HepG2 (cell line): ENCODE results near the gene RAC3. TPM values are rescaled to one million over a fixed set of nuclear protein-coding genes. Genes with fewer than 3 reads are reported as not detected.

Experiments
- AGO2 ChIP-seq: fragments of 200-400 bp; formaldehyde crosslinking; optimal IDR thresholded peaks from 2 replicates; pipeline ENCODE3; 2017; ENCODE audit warnings: mild to moderate bottlenecking, low read depth, low read length, moderate library complexity
- DPF2 ChIP-seq: sonication (generic); formaldehyde crosslinking; IDR thresholded peaks from 2 replicates; pipeline ENCODE4 v1.4.0; 2020; ENCODE audit warnings: mild to moderate bottlenecking, low read depth, missing genetic modification reagents, borderline replicate concordance
- FOXJ3 ChIP-seq: sonication (generic); formaldehyde crosslinking; IDR thresholded peaks from 2 replicates; pipeline ENCODE4 v1.4.0; 2020; ENCODE audit warnings: missing genetic modification reagents, mild to moderate bottlenecking, borderline replicate concordance
- HOXA9 ChIP-seq: sonication (generic); formaldehyde crosslinking; IDR thresholded peaks from 2 replicates; pipeline ENCODE4 v1.8.1; 2022; ENCODE audit warnings: missing genetic modification reagents, mild to moderate bottlenecking, moderate library complexity, borderline replicate concordance
- IKZF4 ChIP-seq: sonication (generic); formaldehyde crosslinking; IDR thresholded peaks from 2 replicates; pipeline ENCODE4 v1.5.1; 2020; ENCODE audit warnings: borderline replicate concordance, mild to moderate bottlenecking, low read depth, missing genetic modification reagents; ENCODE audit errors: not compliant biosample characterization
- KLF9 ChIP-seq: IDR thresholded peaks from 2 replicates; pipeline ENCODE4 v1.6.1; 2016; ENCODE audit warnings: low read depth
- PAF1 ChIP-seq: IDR thresholded peaks from 2 replicates; pipeline ENCODE4 v1.6.1; 2016; ENCODE audit warnings: missing genetic modification reagents, missing compliant biosample characterization
- SATB2 ChIP-seq: sonication (generic); formaldehyde crosslinking; IDR thresholded peaks from 2 replicates; pipeline ENCODE4 v1.5.0; 2020; ENCODE audit warnings: missing genetic modification reagents
- SP2 ChIP-seq: sonication (generic); formaldehyde crosslinking; IDR thresholded peaks from 2 replicates; pipeline ENCODE4 v1.5.1; 2020; ENCODE audit warnings: mild to moderate bottlenecking, missing genetic modification reagents
- SYNCRIP ChIP-seq: fragments of 200-400 bp; formaldehyde crosslinking; IDR thresholded peaks from 2 replicates; pipeline ENCODE4 v1.6.1; 2018; ENCODE audit warnings: mild to moderate bottlenecking, low read depth, low read length; ENCODE audit not compliant: insufficient read depth
- TBP ChIP-seq: sonication (generic); formaldehyde crosslinking; IDR thresholded peaks from 2 replicates; pipeline ENCODE4 v1.5.0; 2020; ENCODE audit warnings: missing genetic modification reagents
- TMF1 ChIP-seq: sonication (generic); formaldehyde crosslinking; IDR thresholded peaks from 2 replicates; pipeline ENCODE4 v1.8.1; 2022; ENCODE audit warnings: low read depth, missing genetic modification reagents
- ZNF543 ChIP-seq: sonication (generic); formaldehyde crosslinking; IDR thresholded peaks from 2 replicates; pipeline ENCODE4 v1.4.0; 2020; ENCODE audit warnings: mild to moderate bottlenecking, missing genetic modification reagents
- ZNF552 ChIP-seq: sonication (generic); formaldehyde crosslinking; IDR thresholded peaks from 2 replicates; pipeline ENCODE4 v1.9.0; 2022; ENCODE audit warnings: missing genetic modification reagents, mild to moderate bottlenecking, borderline replicate concordance
- ZNF629 ChIP-seq: sonication (generic); formaldehyde crosslinking; conservative IDR thresholded peaks from 2 replicates; pipeline ENCODE4 v1.5.0; 2020; ENCODE audit warnings: missing genetic modification reagents
- polyA plus RNA-seq, 8 experiments: library from polyadenylated mRNA; depleted of rRNA in 3 of 8; stranded (reverse) in 7 of 8; unstranded in 1 of 8; fragments of >200 nt; fragmentation: Illumina TruSeq in 4 of 8; extraction: Trizol in 4 of 8; gene quantifications; 2 replicates each; pipeline versions ENCODE4 v1.2.1 to v1.2.3, GENCODE V29; 2011 to 2016; ENCODE audit warnings: low read depth in 4 of 8, missing spikeins in 1 of 8, mixed read lengths in 1 of 8; ENCODE audit not compliant: insufficient read depth in 1 of 8
- total RNA-seq, 5 experiments: library from RNA; depleted of rRNA; stranded (reverse); fragments of >200 nt; fragmentation: Illumina TruSeq; extraction: Trizol; gene quantifications; 2 replicates each; pipeline ENCODE4 v1.2.3, GENCODE V29; 2016; ENCODE audit warnings: low read depth in 1 of 5
- TF ChIP-seq, protein P1 (sequence below): sonication (generic); formaldehyde crosslinking; IDR thresholded peaks from 2 replicates; pipeline ENCODE4 v1.5.0; 2020; ENCODE audit warnings: missing genetic modification reagents
- TF ChIP-seq, protein P2 (sequence below): sonication (generic); formaldehyde crosslinking; IDR thresholded peaks from 2 replicates; pipeline ENCODE4 v1.4.0; 2020; ENCODE audit warnings: missing genetic modification reagents
- TF ChIP-seq, protein P3 (sequence below): sonication (generic); formaldehyde crosslinking; IDR thresholded peaks from 2 replicates; pipeline ENCODE4 v1.5.0; 2020; ENCODE audit warnings: mild to moderate bottlenecking, missing genetic modification reagents
- TF ChIP-seq, protein P4 (sequence below): conservative IDR thresholded peaks from 2 replicates; pipeline ENCODE4 v1.6.1; 2018; ENCODE audit warnings: missing genetic modification reagents
- TF ChIP-seq, protein P5 (sequence below): sonication (generic); formaldehyde crosslinking; IDR thresholded peaks from 2 replicates; pipeline ENCODE4; 2020; ENCODE audit warnings: missing genetic modification reagents, mild to moderate bottlenecking, borderline replicate concordance

RAC3 gene
- total and polyA plus RNA-seq, 2 of the 13 experiments (the other 11 are each of a cell fraction or from before 2014, with no cell fraction given): 10.5 to 21.3 TPM

DNA sequence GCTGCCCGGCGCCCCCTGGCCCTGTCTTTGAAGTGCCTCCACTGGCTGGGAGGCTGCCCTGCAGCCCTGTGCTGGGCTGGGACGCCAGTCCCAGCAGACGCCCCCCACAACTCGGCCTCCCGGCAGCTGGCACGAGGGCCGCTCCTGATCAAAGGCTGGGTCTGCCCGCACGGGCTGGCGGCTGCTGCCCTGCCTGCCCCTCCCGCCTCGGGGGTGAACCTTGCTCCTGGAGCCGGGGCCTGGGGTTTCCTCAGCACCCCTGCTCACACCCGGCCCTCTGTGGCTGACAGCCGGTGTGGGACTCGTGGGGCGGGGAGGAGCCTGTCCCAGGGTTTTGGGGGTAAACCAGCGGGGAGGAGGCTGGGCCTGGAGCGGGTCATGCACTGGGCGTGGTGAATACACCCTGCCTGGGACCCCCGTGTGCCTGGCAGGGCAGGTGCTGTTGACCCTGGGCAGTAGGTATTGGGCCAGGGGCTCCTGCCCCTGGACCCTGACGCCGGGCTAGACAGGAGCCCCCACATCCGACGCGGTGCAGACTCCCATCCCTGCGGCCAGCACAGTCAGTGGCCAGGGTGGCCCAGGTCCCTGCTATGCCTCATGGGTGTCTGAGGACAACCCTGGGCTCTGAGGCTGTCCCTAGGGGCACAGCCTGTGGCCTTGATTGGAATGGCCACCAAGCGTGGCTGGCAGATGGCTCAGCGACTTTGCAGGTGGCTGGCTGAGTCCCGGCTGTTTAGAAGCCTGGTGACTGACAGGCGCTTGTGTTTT is 30.5 kb upstream of the RAC3 start (continued):
- TF ChIP-seq HOXA9 (CRISPR knock-in tag): peak; percentile 79
- TF ChIP-seq KLF9 (CRISPR knock-in tag): peak; percentile 63; the same call in 1 of the 2 replicates
- TF ChIP-seq, protein P1, sequence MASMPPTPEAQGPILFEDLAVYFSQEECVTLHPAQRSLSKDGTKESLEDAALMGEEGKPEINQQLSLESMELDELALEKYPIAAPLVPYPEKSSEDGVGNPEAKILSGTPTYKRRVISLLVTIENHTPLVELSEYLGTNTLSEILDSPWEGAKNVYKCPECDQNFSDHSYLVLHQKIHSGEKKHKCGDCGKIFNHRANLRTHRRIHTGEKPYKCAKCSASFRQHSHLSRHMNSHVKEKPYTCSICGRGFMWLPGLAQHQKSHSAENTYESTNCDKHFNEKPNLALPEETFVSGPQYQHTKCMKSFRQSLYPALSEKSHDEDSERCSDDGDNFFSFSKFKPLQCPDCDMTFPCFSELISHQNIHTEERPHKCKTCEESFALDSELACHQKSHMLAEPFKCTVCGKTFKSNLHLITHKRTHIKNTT (CRISPR knock-in tag): no peak
- TF ChIP-seq, protein P2, sequence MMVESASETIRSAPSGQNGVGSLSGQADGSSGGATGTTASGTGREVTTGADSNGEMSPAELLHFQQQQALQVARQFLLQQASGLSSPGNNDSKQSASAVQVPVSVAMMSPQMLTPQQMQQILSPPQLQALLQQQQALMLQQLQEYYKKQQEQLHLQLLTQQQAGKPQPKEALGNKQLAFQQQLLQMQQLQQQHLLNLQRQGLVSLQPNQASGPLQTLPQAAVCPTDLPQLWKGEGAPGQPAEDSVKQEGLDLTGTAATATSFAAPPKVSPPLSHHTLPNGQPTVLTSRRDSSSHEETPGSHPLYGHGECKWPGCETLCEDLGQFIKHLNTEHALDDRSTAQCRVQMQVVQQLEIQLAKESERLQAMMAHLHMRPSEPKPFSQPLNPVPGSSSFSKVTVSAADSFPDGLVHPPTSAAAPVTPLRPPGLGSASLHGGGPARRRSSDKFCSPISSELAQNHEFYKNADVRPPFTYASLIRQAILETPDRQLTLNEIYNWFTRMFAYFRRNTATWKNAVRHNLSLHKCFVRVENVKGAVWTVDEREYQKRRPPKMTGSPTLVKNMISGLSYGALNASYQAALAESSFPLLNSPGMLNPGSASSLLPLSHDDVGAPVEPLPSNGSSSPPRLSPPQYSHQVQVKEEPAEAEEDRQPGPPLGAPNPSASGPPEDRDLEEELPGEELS: peak; percentile 78; the same call in 1 of the 2 replicates
- TF ChIP-seq TMF1 (CRISPR knock-in tag): no peak
- peak; percentile 100 for TF ChIP-seq AGO2
- TF ChIP-seq, protein P3, sequence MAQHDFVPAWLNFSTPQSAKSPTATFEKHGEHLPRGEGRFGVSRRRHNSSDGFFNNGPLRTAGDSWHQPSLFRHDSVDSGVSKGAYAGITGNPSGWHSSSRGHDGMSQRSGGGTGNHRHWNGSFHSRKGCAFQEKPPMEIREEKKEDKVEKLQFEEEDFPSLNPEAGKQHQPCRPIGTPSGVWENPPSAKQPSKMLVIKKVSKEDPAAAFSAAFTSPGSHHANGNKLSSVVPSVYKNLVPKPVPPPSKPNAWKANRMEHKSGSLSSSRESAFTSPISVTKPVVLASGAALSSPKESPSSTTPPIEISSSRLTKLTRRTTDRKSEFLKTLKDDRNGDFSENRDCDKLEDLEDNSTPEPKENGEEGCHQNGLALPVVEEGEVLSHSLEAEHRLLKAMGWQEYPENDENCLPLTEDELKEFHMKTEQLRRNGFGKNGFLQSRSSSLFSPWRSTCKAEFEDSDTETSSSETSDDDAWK (CRISPR knock-in tag): no peak
- peak; percentile 67; the same call in 1 of the 2 replicates for TF ChIP-seq ZNF629 (CRISPR knock-in tag)
- TF ChIP-seq PAF1 (CRISPR knock-in tag): no peak; the same call in none of the 2 replicates
- peak; percentile 43; the same call in 1 of the 2 replicates for TF ChIP-seq ZNF543
- no peak; the same call in 1 of the 2 replicates for TF ChIP-seq SATB2 (CRISPR knock-in tag)
- TF ChIP-seq TBP (CRISPR knock-in tag): no peak; the same call in 1 of the 2 replicates
- TF ChIP-seq, protein P4, sequence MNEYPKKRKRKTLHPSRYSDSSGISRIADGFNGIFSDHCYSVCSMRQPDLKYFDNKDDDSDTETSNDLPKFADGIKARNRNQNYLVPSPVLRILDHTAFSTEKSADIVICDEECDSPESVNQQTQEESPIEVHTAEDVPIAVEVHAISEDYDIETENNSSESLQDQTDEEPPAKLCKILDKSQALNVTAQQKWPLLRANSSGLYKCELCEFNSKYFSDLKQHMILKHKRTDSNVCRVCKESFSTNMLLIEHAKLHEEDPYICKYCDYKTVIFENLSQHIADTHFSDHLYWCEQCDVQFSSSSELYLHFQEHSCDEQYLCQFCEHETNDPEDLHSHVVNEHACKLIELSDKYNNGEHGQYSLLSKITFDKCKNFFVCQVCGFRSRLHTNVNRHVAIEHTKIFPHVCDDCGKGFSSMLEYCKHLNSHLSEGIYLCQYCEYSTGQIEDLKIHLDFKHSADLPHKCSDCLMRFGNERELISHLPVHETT: peak; percentile 83; the same call in 1 of the 2 replicates
- TF ChIP-seq, protein P5, sequence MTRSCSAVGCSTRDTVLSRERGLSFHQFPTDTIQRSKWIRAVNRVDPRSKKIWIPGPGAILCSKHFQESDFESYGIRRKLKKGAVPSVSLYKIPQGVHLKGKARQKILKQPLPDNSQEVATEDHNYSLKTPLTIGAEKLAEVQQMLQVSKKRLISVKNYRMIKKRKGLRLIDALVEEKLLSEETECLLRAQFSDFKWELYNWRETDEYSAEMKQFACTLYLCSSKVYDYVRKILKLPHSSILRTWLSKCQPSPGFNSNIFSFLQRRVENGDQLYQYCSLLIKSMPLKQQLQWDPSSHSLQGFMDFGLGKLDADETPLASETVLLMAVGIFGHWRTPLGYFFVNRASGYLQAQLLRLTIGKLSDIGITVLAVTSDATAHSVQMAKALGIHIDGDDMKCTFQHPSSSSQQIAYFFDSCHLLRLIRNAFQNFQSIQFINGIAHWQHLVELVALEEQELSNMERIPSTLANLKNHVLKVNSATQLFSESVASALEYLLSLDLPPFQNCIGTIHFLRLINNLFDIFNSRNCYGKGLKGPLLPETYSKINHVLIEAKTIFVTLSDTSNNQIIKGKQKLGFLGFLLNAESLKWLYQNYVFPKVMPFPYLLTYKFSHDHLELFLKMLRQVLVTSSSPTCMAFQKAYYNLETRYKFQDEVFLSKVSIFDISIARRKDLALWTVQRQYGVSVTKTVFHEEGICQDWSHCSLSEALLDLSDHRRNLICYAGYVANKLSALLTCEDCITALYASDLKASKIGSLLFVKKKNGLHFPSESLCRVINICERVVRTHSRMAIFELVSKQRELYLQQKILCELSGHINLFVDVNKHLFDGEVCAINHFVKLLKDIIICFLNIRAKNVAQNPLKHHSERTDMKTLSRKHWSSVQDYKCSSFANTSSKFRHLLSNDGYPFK (CRISPR knock-in tag): no peak; the same call in 1 of the 2 replicates
- TF ChIP-seq SYNCRIP: no peak
- peak; percentile 94 for TF ChIP-seq ZNF552
- no peak for TF ChIP-seq IKZF4 (CRISPR knock-in tag)
- peak; percentile 59; the same call in 1 of the 2 replicates for TF ChIP-seq DPF2 (CRISPR knock-in tag)
- TF ChIP-seq SP2: no peak; the same call in none of the 2 replicates
- peak; percentile 95 for TF ChIP-seq FOXJ3 (CRISPR knock-in tag)
